ENCODE results near the gene BNIPL. TPM values are rescaled to one million over a fixed set of nuclear protein-coding genes. Genes with fewer than 3 reads are reported as not detected.

BNIPL gene
- total RNA-seq, 4 donors from 2014 or later, result 0.63 to 0.74 (median 0.69) TPM; not detected in 1

DNA sequence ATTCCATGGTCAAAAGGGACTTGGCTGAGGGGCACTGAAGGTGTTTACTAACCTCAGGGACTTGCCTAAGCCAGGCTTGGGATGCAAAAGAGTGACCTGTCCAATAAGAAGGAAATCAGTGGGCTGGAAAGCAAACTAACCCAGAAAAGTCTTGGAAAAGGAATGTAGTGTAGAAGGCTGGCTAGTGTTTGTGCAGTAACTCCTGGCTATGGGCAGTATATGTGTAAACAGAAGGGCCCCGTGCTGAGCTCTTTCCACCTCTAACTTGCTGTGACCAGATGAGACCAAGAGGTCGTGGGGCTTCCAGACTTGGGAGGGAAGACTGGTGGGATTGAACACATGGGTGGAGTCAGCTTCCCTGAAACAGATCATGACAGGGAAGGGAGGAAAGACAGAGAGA, 33.8 kb upstream of the BNIPL start:
- DNase-seq (ENCODE audit: low spot score) (no peak), ATAC-seq (ENCODE audit: low FRiP score) (no peak)
- TF ChIP-seq, protein P1, sequence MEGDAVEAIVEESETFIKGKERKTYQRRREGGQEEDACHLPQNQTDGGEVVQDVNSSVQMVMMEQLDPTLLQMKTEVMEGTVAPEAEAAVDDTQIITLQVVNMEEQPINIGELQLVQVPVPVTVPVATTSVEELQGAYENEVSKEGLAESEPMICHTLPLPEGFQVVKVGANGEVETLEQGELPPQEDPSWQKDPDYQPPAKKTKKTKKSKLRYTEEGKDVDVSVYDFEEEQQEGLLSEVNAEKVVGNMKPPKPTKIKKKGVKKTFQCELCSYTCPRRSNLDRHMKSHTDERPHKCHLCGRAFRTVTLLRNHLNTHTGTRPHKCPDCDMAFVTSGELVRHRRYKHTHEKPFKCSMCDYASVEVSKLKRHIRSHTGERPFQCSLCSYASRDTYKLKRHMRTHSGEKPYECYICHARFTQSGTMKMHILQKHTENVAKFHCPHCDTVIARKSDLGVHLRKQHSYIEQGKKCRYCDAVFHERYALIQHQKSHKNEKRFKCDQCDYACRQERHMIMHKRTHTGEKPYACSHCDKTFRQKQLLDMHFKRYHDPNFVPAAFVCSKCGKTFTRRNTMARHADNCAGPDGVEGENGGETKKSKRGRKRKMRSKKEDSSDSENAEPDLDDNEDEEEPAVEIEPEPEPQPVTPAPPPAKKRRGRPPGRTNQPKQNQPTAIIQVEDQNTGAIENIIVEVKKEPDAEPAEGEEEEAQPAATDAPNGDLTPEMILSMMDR (IDR thresholded peaks at IDR 0.05), result no peak

DNA sequence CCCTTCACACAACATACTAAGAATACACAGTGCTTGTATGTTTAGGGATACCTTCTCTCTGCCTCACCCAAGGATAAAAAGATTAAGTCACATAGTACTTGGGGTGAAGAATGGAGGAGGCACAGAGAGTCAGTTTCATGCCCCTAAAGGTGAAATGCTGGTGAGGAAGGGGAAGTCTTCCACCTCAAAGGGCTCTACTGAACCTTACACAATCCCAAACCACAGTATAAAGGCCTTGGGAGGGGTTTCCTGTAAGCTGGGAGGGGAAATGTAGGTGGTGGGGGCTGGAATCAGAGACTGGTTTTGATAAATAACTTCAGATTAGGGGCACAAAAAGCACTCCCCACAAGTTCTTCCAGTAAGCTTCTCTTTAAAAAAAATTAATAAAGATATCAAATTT, 33.2 kb upstream of the BNIPL start:
- TF ChIP-seq, protein P1 (IDR thresholded peaks at IDR 0.05), result no peak
- ATAC-seq (ENCODE audit: low FRiP score) (no peak), DNase-seq (ENCODE audit: low spot score) (no peak)

DNA sequence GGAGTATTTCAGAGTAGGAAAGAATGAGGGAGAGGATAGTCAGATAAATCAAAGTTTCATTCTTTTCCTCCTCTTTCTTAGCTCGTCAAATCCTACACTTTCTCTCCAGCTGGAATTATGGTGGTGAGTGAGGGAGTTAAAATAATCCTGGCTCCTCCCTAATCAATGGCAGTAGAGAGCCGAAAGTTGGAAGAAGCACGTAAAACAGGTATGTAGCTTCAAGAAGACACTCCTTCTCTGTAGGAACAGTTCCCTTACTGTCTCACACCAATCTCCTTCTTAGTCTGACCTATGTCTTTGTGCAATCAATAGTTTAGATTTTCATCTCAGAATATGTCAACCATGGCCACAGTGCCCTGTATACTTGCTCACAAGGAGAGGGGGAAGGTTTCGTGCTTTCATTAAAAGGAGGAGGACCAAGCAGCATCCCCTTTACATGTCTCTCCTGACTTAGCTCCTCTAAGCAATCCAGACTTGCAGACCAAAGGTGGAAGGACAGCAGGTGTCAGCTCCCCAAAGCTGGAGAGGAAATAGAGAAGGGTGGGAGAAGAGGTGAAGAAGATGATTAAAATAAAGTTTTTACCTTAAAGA, 30.6 kb upstream of the BNIPL start:
- DNase-seq (ENCODE audit: low spot score), result no peak
- TF ChIP-seq, protein P1 (IDR thresholded peaks at IDR 0.05), result no peak
- no peak for ATAC-seq (ENCODE audit: low FRiP score)

DNA sequence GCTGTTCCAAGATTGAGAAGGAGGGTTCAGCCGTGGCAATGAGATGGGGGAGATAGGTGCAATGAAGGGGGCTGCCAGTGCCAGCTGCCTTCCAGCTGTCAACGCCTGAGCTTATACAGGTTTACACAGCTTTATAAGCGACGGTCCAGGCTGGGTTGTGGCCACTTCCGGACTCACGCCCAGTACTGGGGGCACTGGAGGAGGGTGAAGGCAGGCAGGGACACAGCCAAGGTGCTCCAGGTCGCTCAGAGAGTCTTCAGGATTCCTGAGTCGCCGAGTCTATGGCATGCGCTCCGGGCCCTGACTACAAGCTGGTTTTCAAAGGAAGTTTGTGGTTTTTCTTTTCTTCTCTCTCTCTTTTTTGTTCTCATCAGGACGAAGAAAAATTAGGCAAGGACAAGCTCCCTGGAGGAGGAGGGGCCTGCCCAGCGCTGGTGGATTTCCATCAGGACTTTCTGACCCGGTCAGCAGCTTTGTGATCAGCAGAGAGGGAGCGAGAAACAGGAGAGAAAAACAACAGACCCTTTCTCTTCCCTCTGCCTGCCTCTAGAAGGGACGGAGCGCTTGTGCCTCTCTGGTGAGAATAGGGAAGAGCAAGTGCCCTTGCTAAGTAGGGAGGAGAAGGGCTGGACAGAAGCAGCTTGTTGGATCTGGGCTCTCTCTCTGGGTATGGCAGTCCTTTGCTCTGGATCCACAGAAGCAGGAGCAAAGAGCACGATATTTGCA, 29.9 kb upstream of the BNIPL start, which contains the start of gene MINDY1:
Gene MINDY1 (minus strand): TSS at position 576 of the 726 bp plus-strand sequence. CDS start 4,285 bp downstream, outside the sequence.
- ATAC-seq (ENCODE audit: low FRiP score), result peak; percentile 58
- no peak for DNase-seq (ENCODE audit: low spot score)
- TF ChIP-seq, protein P1 (IDR thresholded peaks at IDR 0.05), result no peak

DNA sequence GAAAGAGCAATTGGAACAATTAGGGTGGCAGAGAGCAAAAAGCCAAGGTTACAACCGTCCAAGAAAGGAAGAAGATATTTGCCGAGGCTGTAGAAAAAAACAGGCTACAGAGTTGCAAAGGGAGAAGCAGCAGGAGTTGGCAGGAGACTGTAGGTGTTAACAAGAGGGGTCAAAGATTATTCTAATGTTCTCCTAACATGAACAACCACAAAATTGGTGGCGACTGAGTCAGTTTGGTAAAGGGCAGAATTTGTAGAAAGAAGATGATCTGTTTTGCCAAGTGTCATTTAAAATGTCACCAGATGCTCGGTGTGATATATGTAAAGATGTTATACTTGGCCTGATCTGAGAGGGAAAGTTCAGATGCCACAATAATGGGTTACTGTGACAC, 28.5 kb upstream of the BNIPL start:
- DNase-seq (ENCODE audit: low spot score), result no peak
- no peak for ATAC-seq (ENCODE audit: low FRiP score)
- TF ChIP-seq, protein P1 (IDR thresholded peaks at IDR 0.05), result no peak

DNA sequence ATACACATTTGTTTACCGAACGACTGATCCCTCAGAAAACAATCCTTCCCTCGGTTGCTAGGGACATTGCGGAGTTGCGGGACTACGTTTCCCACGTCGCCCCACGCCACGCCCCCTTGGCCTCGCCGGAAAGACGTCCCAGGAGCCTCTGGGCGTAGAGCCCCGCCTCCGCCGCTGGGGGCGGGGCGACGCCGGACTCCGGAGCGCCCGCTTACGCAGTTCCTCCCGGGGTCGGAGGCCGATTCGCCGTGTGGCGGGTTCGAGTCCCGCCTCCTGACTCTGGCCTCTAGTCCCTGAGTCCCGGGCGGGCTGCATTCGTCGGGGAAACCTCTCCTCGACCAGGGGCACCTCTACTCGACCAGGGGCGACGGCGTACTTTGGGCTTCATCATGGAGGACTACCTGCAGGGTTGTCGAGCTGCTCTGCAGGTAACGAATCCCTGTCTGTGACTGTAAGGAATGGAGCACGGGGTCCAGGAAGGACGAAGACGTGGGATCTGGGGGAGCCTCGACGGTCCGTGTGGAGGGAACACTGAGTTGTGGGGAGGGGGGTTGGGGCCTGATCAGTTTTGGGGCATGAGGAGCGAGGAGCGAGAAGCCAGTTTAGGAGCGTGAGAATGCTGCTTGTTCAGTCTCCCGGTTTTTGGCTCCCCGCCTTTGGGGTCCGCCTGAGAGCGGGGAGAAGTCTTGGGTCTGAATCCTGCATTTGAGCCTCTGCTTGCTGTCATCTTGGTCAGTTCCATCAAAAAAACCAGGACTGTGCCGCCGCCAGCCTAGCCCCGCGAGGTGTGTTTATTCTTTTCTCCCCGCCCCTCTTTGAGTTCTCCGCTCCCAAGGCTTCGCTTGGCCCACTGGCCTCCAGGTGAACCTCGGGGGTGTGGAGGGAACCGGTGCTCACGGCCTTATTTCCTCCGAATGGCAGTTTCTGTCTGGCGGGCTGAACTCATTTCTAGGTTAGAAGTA, 27.9 kb upstream of the BNIPL start, which contains the start of gene PRUNE1:
Gene PRUNE1 (plus strand): TSS at position 206 of the 962 bp plus-strand sequence. CDS start 184 bp downstream, at position 390.
- TF ChIP-seq, protein P1 (IDR thresholded peaks at IDR 0.05), result no peak
- ATAC-seq (ENCODE audit: low FRiP score) (peak; percentile 86), DNase-seq (ENCODE audit: low spot score) (peak; percentile 79)
